ENCODE data around the gene ALG6. TPM values are rescaled to one million over a fixed set of nuclear protein-coding genes. Genes with fewer than 3 reads are reported as not detected.

ALG6 gene
- total and polyA plus RNA-seq, 2 of the 13 experiments (the other 11 are each of a cell fraction or from before 2014, with no cell fraction given) = 6.8 to 8.1 TPM

DNA sequence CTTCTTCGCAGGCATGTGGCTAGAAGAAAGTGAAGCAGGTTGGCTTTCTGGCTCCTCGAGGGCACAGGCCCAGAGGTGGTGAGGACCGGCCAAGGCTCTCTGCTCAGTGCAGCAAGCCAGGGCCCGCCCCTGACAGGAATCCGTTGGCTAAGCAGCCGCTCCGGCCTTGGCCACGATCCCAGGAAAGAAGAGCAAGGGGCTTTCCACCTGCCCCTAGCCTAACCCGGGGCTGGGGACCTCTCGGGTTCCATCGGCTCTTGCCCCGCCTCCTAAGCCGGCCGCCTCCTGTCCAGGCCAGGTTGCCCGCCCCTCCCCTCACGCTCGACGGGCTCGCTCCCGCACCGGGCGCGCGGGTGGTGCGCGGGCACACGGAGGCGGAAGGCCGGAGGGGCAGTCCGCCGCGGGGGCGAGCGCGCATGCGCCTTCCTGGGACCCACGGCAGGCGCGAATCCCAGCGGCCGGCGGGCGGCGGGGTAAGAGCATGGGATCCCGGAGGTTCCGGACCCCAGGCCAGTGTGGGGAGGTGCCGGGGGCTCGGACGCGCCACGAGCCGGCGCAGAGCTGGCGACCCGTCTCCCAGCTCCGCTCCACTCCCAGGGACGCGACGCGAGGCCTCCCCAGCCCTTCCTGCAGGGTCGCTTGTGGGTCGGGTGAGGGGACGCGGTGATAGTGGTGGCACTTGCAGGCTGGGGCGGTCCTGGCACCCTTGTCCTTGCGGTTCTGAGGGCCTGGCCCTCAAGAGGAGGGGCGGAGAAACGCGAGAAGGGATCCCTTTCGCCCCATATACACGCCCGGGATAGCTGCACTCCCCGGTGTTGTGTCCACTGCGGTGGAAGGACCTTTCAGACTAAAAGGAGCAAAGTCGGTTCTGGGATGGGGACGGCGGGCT, at the start of gene ALG6 (continued):
- TF ChIP-seq, protein P1, sequence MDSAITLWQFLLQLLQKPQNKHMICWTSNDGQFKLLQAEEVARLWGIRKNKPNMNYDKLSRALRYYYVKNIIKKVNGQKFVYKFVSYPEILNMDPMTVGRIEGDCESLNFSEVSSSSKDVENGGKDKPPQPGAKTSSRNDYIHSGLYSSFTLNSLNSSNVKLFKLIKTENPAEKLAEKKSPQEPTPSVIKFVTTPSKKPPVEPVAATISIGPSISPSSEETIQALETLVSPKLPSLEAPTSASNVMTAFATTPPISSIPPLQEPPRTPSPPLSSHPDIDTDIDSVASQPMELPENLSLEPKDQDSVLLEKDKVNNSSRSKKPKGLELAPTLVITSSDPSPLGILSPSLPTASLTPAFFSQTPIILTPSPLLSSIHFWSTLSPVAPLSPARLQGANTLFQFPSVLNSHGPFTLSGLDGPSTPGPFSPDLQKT (CRISPR knock-in tag; IDR thresholded peaks at IDR 0.05; ENCODE audit: borderline replicate concordance) = no peak
- peak; percentile 26; the same call in 1 of the 2 replicates for TF ChIP-seq ZNF331 (CRISPR knock-in tag; IDR thresholded peaks at IDR 0.05)
- TF ChIP-seq ZNF713 (CRISPR knock-in tag; IDR thresholded peaks at IDR 0.05) = no peak
- TF ChIP-seq, protein P2, sequence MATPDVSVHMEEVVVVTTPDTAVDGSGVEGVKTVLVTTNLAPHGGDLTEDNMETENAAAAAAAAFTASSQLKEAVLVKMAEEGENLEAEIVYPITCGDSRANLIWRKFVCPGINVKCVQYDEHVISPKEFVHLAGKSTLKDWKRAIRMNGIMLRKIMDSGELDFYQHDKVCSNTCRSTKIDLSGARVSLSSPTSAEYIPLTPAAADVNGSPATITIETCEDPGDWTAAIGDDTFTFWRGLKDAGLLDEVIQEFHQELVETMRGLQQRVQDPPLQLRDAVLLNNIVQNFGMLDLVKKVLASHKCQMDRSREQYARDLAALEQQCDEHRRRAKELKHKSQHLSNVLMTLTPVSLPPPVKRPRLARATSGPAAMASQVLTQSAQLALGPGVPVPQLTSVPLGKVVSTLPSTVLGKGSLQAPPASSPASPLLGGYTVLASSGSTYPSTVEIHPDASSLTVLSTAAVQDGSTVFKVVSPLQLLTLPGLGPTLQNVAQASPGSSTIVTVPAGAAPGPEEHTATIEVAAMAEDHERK (CRISPR knock-in tag; IDR thresholded peaks at IDR 0.05; ENCODE audit: low read depth) = peak; percentile 92
- peak; percentile 93 for TF ChIP-seq RBFOX2 (IDR thresholded peaks at IDR 0.05; ENCODE audit: low read depth, low read length)
- TF ChIP-seq ZFYVE20 (CRISPR knock-in tag; IDR thresholded peaks at IDR 0.05; ENCODE audit: borderline replicate concordance, low read depth) = peak; percentile 77; the same call in 1 of the 2 replicates
- TF ChIP-seq ZNF367 (CRISPR knock-in tag; IDR thresholded peaks at IDR 0.05; ENCODE audit: borderline replicate concordance) = no peak
- TF ChIP-seq ZNF20 (CRISPR knock-in tag; IDR thresholded peaks at IDR 0.05) = no peak
- TF ChIP-seq ZFP36L2 (CRISPR knock-in tag; IDR thresholded peaks at IDR 0.05) = no peak
- TF ChIP-seq, protein P3, sequence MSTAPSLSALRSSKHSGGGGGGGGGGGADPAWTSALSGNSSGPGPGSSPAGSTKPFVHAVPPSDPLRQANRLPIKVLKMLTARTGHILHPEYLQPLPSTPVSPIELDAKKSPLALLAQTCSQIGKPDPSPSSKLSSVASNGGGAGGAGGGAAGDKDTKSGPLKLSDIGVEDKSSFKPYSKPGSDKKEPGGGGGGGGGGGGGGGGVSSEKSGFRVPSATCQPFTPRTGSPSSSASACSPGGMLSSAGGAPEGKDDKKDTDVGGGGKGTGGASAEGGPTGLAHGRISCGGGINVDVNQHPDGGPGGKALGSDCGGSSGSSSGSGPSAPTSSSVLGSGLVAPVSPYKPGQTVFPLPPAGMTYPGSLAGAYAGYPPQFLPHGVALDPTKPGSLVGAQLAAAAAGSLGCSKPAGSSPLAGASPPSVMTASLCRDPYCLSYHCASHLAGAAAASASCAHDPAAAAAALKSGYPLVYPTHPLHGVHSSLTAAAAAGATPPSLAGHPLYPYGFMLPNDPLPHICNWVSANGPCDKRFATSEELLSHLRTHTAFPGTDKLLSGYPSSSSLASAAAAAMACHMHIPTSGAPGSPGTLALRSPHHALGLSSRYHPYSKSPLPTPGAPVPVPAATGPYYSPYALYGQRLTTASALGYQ (CRISPR knock-in tag; IDR thresholded peaks at IDR 0.05) = no peak; the same call in 1 of the 2 replicates
- TF ChIP-seq ZIK1 (CRISPR knock-in tag; IDR thresholded peaks at IDR 0.05; ENCODE audit: borderline replicate concordance, low read depth) = peak; percentile 20; the same call in 1 of the 2 replicates
- TF ChIP-seq KAT7 (CRISPR knock-in tag; IDR thresholded peaks at IDR 0.05; ENCODE audit: borderline replicate concordance) = no peak
- peak; percentile 81 for TF ChIP-seq SAP130 (CRISPR knock-in tag; IDR thresholded peaks at IDR 0.05; ENCODE audit: low read depth)
- no peak for TF ChIP-seq ZNF337 (CRISPR knock-in tag; IDR thresholded peaks at IDR 0.05; ENCODE audit: borderline replicate concordance, low read depth)
- TF ChIP-seq, protein P4, sequence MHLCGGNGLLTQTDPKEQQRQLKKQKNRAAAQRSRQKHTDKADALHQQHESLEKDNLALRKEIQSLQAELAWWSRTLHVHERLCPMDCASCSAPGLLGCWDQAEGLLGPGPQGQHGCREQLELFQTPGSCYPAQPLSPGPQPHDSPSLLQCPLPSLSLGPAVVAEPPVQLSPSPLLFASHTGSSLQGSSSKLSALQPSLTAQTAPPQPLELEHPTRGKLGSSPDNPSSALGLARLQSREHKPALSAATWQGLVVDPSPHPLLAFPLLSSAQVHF (CRISPR knock-in tag; IDR thresholded peaks at IDR 0.05) = no peak
- TF ChIP-seq CENPX (CRISPR knock-in tag; IDR thresholded peaks at IDR 0.05) = no peak
- TF ChIP-seq, protein P5, sequence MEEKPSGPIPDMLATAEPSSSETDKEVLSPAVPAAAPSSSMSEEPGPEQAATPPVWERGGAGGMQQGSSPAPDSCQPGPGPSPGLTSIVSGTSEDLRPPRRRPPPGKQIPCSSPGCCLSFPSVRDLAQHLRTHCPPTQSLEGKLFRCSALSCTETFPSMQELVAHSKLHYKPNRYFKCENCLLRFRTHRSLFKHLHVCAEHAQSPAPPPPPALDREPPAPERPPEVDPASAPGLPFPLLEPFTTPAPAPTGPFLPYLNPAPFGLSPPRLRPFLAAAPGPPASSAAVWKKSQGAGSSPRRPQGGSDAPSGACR (CRISPR knock-in tag; IDR thresholded peaks at IDR 0.05) = peak; percentile 74; the same call in 1 of the 2 replicates
- peak; percentile 88 for TF ChIP-seq HDAC1 (CRISPR knock-in tag; IDR thresholded peaks at IDR 0.05)
- no peak for TF ChIP-seq SETDB1 (CRISPR knock-in tag; IDR thresholded peaks at IDR 0.05; ENCODE audit: borderline replicate concordance)
- TF ChIP-seq ZNF782 (CRISPR knock-in tag; IDR thresholded peaks at IDR 0.05; ENCODE audit: borderline replicate concordance) = 0 out of 2 replicates have a peak, but pooled peaks have one; percentile 46
